Measurements from ENCODE around the gene MAN2B1.
A peak's percentile ranks its signal among the peaks of the same experiment; 100 is the strongest.
"Not testable (repeated sequence)": the region's sequence is repeated elsewhere in the genome, so short reads cannot be mapped to it uniquely, and the experiment has no call there.

The MAN2B1 gene

GRCh38 chr19:12666265-12667048 is at the start of gene MAN2B1, which contains the start of gene WDR83:
TSS of gene MAN2B1 (minus strand) at chr19:12666742. CDS start at chr19:12666701, 41 bp downstream.
TSS of gene WDR83 (plus strand) at chr19:12666807. CDS start at chr19:12669791, 2,984 bp downstream.
- peak; percentile 75 for DNase-seq (ENCODE audit: low read depth)

GRCh38 chr19:12715929-12716328 is 49.4 kb upstream of the MAN2B1 start:
- no peak for DNase-seq (ENCODE audit: low read depth)

GRCh38 chr19:12715102-12715501 is 48.6 kb upstream of the MAN2B1 start:
- DNase-seq (ENCODE audit: low read depth): no peak

- not testable (repeated sequence) for DNase-seq (ENCODE audit: low read depth)
These were observed 46.8 kb upstream of the MAN2B1 start for GRCh38 chr19:12713304-12713703.

GRCh38 chr19:12712077-12712476 is 45.5 kb upstream of the MAN2B1 start:
- not testable (repeated sequence) for DNase-seq (ENCODE audit: low read depth)

- DNase-seq (ENCODE audit: low read depth): no peak
These were observed 44.6 kb upstream of the MAN2B1 start for GRCh38 chr19:12711187-12711586.

GRCh38 chr19:12708641-12709040 is 42.1 kb upstream of the MAN2B1 start:
- DNase-seq (ENCODE audit: low read depth): no peak

- no peak for DNase-seq (ENCODE audit: low read depth)
These were observed 39.8 kb upstream of the MAN2B1 start for GRCh38 chr19:12706332-12706718.

GRCh38 chr19:12705654-12706331 is 39.3 kb upstream of the MAN2B1 start:
- DNase-seq (ENCODE audit: low read depth): no peak

- no peak for DNase-seq (ENCODE audit: low read depth)
These were observed 38.6 kb upstream of the MAN2B1 start for GRCh38 chr19:12705169-12705568.

- DNase-seq (ENCODE audit: low read depth): no peak
These were observed 36.5 kb upstream of the MAN2B1 start for GRCh38 chr19:12703046-12703445.

GRCh38 chr19:12701596-12702282 is 35.2 kb upstream of the MAN2B1 start:
- DNase-seq (ENCODE audit: low read depth): no peak

- DNase-seq (ENCODE audit: low read depth): no peak
These were observed 31.6 kb upstream of the MAN2B1 start for GRCh38 chr19:12698138-12698537.

GRCh38 chr19:12697425-12697824 is 30.9 kb upstream of the MAN2B1 start:
- not testable (repeated sequence) for DNase-seq (ENCODE audit: low read depth)

GRCh38 chr19:12696366-12697335 is 30.1 kb upstream of the MAN2B1 start, which contains the start of gene FBXW9:
TSS of gene FBXW9 (minus strand) at chr19:12696631. CDS start at chr19:12696581, 50 bp downstream.
- DNase-seq (ENCODE audit: low read depth): peak; percentile 94

- no peak for DNase-seq (ENCODE audit: low read depth)
These were observed 29.4 kb upstream of the MAN2B1 start for GRCh38 chr19:12695997-12696365.

GRCh38 chr19:12695514-12695913 is 29.0 kb upstream of the MAN2B1 start:
- DNase-seq (ENCODE audit: low read depth): no peak

- no peak for DNase-seq (ENCODE audit: low read depth)
These were observed 28.6 kb upstream of the MAN2B1 start for GRCh38 chr19:12695096-12695495.

GRCh38 chr19:12694641-12695040 is 28.1 kb upstream of the MAN2B1 start:
- no peak for DNase-seq (ENCODE audit: low read depth)

GRCh38 chr19:12692960-12693359 is 26.4 kb upstream of the MAN2B1 start:
- no peak for DNase-seq (ENCODE audit: low read depth)

- DNase-seq (ENCODE audit: low read depth): no peak
These were observed 23.2 kb upstream of the MAN2B1 start for GRCh38 chr19:12689581-12690216.
